Measurements from ENCODE around the gene GPR25. TPM values are rescaled to one million over a fixed set of nuclear protein-coding genes. Genes with fewer than 3 reads are reported as not detected.

Gene GPR25
- total RNA-seq, 1 donor from 2014 or later: not detected

DNA sequence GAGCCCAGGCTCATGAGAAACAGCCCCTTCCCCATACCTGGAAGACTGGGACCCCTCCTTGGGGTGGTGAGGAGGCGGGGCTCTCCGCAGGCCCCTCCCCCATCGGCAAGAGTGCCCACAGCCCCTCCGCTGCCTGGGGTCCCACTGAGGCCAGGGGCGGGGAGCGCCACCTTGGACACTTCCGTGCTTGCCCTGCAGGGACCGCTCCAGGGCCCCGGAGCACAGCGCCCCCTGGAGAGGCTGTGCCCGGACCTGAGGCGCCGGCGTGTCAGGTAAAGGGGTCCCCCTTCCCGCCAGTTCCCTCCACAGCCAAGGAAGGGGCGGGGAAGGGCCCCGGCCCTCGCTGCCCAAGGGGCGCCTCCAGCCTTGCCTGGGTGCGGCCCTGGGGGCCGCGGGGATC, 43.4 kb downstream of the GPR25 start:
- DNase-seq: no peak

DNA sequence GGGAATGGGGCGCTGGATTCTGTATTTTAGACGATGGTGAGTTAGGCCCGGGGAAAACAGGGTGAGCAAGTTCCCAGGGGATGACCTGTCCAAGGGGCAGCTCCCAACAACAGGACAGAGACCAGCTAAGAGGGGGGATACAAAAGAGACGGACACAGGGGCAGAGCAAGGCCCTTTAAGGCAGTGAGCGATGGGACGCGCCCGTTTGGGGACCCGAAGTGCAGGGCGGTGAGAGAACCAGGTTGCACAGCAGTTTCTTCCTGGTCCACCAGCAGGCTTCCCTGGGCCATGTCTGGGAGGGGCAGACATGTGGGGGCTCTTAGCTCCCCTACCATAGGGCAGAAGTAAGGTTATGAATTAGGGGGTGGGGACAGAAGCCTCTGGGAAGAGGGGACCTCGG, 43.9 kb downstream of the GPR25 start:
- DNase-seq: no peak

DNA sequence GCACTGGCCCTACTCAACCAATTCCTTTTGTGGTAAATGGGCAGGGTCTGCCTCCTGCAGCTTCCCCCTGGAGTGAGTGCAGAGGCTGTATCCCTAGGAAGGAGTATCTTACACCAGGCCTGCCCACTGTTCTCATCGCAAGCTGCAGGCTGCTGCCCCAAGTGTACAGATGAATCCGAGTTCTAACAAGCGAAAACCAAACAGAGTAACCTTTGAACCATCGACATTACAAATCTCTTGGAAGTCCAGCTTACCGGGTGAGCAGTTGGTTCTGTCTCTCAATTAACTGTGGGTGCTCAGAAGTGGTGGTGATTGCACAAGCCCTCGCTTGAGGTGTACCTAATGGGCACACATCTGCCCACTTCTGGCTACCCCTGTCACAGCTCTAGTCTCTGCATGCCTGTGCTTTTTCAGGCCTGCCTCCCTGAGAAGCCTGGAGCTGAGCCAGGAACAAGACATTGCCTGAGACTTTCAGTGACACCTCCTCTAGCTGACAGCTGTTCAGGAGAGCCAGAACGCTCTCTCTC, 44.6 kb downstream of the GPR25 start:
- no peak for DNase-seq

DNA sequence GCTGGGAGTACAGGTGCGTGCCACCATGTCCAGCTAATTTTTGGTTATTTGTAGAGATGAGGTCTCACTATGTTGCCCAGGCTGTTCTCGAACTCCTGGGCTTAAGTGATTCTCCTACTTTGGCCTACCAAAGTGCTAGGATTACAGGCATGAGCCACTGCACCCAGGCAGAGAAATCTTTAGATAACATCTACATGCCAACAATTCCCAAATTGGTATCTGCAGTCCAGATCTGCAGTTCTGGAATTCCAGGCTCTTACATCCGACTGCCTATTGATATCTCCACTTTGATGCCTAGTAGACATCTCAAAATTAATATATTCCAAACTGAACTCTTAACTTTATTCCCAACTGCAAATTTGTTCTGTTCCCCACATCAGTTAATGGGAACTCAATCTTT, 45.2 kb downstream of the GPR25 start:
- no peak for DNase-seq

DNA sequence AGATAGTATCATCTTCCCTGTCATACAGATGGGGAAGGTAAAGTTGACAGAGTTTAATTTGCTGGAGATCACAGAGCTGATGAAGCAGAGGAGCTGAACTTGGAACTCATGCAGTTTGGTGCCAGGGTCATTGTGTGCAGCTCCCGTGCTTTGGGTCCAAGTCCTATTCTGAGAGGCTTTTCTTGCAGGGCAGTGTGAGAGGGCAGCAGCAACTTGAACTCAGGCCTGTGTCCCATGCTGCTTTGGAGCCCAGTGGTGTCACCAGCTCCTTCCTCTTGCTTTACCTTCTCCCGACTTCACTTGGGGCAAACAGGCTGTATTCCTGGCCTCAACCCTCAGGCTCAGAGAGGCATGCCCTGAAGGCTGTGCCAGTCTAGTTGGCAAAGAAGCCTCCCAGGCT, 46.6 kb downstream of the GPR25 start:
- no peak for DNase-seq

DNA sequence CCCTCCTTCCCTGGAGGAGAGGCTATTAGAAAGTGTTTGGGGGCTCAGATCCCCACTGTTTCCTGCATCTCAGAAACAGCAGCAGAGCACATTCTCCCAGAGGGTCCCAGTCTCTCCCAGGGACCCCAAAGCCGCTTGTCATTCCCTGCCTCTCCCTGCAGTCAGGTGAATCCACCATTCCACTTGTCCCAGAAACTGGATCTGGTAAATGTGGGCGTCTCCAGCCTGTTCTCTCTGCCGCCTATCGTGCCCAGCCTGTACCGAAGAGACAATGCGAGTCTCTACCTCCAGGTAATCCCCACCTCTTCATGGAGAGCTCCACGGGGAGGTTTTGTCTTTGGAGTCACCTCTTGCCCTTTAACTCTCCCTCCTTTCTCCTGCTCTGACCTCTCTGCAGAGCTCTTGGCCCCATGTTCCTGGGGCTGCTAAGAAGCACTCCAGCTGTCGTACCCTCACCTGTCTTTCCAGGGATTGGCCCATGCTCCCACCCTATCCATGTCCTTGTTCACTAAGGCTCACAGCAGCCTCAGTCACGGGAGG, 48.9 kb downstream of the GPR25 start:
- no peak for DNase-seq

DNA sequence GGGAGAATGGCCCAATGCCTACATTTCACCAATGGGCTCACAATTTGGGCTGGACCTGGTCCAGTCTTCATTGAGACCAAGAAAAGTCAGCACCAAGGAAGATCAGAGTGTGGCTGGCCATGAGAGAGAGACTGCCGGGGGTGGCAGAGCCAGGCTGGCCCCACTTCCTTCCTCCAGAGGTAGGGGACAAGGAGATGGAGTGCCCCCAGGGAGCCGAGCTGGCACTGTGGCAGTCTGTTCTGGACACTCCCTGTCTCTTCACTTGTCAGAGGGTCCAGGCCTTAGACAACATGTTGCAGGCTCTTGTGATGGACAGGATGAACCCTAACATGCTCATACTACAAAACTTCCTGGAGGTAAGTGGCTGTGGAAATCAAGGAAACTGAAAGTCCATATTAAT, 49.6 kb downstream of the GPR25 start:
- no peak for DNase-seq

DNA sequence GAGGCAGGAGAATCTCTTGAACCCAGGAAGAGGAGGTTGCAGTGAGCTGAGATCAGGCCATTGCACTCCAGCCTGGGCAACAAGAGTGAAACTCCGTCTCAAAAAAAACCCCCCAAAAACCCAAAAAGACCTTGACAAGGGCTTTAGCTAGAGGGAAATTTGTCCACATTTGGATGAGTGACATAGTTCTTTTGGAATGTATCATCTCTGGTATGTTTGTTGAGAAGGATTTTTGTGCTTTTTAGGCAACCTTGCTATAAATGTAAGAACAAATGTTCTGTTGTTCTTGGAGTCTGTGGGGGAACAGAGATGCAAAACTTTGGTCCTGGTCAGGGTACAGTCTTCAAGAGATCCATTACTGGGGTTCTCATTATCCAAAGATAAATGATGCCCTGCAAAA, 50.8 kb downstream of the GPR25 start:
- no peak for DNase-seq

Other genes starting within 250 kb of the GPR25 start
- 20.0 TPM for gene DDX59, start 203.1 kb upstream of the GPR25 start, total RNA-seq
- gene CAMSAP2, start 134.1 kb upstream of the GPR25 start, total RNA-seq: 130 TPM
- gene INAVA, start 21.9 kb downstream of the GPR25 start, total RNA-seq: 1.4 TPM
- gene KIF21B, start 150.7 kb downstream of the GPR25 start, total RNA-seq: 165 TPM
- under 0.01 TPM for gene CACNA1S, start 239.4 kb downstream of the GPR25 start, total RNA-seq